Stimulated activated CD8-positive, alpha-beta memory T cell treated with anti-CD3 and anti-CD28 coated beads, Interleukin-15, amount 100 ng/mL, for 4 hours (primary cell): ENCODE measurements around the gene SMIM41.

Experiments
- DNase-seq, 2 donors: peaks; one replicate each; pipeline ENCODE4 v3.0.0-alpha.2; 2020; ENCODE audit warnings: low read depth in 2 of 2

The SMIM41 gene

DNA sequence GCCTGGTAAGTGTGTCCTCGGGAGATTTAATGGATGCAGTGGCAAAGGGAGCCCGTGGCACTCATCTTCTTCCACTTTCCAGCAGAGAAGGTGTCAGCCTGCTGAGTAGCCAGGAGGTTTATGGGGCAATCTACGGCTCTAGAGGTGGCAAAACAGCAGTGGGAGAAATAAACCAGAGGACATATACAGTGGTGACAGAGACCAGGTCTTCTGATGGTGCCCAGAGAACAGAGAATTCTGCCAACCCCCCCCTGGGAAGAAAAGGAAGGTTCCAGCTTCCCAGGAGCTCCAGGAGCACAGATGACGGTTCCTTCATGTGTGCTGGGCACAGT lies 43.0 kb downstream of the SMIM41 start:
- no peak for DNase-seq

DNA sequence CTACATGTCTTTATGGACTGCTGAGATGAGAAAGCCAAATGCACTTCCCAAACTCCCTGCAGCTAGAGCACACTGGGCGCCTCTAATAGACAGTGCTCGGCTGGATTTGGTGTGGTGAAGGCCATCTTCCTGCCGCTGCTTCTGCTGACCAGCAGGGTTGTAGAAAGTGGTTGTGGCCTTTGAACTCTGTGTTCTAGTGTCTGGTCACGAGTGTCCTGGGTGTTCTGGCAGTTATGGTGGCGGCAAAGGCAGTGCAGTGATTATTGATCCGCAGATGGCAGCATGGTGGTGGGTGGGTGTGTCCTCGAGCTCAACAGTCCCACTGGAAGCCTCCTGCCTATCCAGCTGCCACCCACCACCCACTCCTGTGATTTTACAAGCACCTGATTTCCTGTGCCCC lies 43.4 kb downstream of the SMIM41 start:
- no peak for DNase-seq

DNA sequence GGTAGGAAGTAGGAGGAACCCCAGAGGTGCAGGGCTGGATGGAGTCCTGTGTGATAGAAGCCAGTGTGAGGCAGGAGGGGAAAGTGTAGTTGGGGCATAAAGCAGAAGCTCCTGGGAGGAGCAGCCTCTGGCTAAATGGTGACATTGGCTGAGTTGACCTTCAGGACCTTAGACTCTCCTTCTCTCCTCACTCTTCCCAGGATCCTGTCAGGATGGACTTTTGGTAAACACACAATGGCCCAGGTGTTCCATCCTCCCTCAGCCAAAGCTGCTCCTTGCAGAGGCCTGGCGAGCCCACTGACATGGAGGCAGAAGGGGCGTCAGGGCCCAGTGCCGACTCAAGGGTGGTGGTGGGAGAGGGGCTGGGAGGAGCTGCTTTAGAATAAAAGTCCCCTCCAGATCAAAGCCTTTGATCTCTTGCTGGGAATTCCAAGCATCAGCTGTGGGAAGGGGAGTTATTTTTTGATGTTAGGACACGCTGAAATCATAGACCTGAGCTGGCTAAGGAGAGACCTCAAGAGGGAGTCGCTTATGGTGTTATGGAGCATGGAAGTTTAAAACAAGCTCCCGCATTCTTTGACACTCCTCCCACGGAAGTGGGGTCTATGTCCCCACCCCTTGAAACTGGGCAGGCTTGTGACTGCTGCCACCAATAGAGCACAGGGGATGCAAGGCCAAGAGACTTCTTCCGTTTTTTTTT lies 44.1 kb downstream of the SMIM41 start:
- DNase-seq = no peak

DNA sequence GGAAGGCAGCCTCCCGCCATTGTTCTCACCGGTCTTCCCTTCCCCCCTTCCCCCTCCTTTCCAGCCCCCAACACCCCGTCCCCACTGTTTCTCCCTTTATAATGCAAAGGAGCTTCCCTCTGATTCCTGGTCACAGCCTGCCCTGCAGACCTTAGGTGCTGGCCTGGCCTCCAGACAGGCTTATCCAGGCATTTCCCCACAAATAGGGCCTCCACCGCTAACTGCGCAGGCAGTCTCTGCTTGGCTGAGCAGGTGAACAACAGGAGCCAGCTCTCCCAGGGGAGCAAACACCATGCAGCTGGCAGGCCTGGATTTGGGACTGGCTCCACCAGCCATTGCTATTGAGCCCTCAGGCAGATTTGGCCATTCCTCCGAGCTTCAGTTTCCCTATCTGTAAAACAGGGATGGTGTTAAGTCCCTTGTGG lies 46.0 kb downstream of the SMIM41 start:
- no peak for DNase-seq

DNA sequence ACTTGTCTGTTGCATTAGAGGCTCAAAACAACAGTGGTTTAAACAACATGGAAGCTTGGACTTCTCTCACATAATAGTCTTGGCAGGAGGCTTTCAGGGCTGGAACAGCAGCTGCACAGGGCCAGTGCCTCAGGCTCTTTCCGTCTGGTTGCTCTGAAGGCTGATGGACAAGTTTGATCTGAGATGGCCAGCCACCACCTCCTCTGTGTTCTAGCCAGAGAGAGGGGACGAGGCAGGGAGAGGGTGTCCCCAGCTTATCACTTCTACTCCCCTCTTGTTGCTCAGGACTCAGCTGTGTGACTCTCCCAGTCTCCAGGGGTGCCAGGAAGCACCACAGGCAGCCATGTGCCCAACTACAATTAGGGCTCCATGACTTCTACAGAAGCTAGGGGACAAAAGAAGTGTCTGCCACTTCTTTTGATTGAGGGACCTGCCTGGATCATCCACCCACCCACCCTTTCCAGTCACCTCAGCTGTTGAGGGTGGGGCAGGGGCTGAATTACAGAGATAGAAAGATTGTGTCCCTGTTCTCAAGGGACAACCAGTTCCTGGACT lies 46.6 kb downstream of the SMIM41 start:
- DNase-seq = no peak

DNA sequence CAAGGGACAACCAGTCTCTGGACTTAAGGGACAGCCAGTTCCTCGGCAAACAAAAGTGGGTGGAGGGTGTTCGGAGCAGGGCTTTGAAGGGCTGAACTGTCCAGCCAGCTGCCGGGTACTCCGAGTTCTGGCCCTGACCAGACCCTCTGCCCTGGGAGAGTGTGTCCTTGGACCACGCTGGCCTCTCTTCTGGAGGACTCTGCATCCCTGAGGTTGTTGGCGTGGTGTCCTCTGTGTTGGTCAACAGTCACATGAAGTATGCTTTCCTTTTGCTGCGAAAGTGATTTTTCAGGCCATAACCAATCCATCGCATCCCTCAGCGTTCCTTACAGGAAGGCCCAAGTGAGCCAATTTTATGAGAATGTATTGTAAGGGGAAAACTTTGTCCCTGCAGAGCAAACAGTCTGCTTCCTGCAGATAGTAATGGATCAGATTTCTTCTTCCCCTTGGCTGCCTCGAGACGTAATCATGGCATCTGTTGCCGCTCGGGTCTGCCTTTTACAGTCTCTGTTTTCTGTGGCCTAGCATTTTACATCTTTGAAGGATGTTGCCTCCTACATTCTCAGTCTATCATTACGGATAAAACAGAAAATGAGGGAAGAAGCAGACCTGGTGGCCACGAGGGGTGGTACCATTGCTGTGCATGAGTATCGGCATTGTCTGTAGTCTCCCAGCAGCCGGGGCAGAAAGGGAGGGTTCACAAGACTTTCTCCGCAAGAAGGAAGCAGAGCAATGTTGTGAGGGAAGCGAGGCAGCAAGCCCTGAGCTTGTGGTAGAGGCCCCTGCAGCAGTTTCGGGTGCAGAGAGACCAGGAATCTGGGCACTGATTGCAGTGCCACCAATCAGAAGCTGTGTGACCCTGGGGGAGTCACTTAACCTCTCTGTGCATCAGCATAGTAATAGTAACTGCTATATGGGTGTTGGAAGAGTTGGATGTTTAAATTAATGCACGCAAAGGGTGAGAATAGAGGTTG lies 47.4 kb downstream of the SMIM41 start:
- no peak for DNase-seq

DNA sequence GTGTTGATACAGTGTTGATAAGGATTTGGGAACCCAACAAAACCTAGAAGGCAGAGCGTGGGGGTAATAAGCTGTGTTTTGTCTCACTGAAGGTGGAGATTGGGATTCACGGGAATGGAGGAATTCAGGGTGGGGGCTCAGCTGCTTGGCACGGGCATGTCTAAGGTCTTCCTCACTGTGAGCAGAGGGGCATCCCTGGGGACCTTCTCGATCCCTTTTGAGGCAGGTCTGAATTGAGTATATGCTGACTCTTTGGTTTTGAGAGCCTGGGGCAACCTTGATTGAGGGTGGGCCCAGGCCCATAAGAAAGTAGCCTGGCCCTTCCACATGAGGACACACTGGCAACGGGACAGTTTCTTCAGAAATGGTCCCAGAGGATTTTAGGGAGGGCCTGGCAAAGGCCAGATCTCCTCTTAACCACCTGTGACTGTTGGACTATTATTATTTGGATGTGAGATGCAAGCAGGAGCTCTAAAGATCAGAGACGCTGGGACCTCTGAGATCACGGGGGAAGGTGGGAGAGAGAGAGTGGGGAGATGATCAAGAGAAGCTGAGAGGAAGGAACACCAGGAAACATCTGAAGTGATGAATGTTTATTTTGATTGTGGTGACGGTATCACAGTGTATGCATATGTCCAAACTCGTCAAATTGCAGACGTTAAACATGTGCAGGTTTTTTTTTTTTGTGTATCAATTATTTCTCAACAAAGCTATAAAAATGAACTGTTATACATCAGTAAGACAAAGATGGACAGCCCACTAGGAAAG lies 48.4 kb downstream of the SMIM41 start:
- no peak for DNase-seq

DNA sequence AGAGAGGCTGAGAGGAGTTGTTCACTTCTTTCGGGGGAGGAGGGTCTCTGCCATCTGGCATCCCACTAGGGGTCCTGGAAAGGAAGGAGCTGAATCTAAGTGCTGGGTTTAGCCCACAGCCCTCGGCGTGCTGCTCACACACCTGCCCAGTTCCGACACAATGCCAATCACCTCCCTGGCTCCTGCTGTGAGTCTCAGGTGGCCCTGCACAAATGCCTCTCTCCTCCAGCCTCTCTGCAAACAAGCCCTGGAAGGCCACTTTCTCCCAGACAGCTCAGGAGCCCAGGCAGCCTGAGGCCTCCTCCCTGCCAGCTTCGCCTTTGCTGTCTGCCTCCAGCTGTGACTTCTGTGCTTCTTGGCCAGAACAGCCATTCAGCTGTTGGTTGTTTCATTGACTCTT lies 51.2 kb downstream of the SMIM41 start:
- DNase-seq = no peak

DNA sequence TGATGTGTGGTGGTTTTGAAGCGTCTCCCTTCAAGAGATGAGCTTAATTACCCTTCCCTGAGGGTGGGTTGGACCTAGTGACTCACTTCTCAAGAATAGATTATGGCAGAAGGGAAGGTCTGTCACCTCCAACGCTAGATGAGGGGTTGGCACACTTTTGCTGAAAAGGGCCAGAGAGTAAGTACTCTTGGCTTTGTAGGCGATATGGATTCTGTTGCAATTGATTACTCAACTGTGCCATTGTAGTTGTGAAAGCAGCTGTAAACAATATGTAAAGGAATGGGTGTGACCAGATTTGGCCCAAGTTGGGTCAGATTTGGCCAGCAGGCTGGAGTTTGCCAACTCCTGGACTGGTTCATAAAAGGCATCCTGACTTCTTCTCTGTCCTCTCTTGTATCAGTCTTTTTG lies 53.3 kb downstream of the SMIM41 start:
- no peak for DNase-seq

DNA sequence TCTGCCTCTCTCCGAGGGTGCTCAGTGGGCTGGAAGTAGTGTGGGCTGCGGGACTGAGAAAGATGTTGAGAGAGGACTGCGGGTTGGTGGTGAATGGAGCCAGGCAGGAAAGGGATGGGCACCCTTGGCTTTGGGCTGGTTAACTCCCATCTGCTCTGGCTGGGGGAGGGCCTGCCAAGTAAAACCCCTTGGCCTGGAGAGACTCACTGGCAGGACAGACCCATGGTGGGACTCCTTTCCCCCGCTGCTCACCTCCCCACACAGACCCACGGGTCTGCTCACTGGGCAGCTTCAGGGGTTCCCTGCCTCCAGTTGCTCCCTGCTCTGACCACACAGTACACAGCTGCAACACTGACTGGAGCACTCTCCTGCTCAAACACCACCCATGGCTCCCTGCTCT lies 58.2 kb downstream of the SMIM41 start:
- DNase-seq = no peak

DNA sequence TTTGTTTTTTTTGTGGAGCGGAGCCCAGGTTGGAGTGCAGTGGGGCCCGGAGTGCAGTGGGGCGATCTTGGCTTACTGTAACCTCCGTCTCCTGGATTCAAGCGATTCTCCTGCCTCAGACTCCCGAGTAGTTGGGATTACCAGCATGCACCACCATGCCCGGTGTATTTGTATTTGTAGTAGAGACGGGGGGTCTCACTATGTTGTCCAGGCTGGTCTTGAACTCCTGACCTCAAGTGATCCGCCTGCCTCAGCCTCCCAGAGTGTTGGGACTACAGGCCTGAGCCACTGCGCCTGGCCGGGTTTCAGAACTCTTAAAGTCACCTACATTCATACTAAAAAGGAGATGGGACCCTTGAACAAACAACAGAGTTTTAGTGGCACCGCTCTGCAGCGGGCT lies 59.6 kb downstream of the SMIM41 start:
- DNase-seq = no peak

DNA sequence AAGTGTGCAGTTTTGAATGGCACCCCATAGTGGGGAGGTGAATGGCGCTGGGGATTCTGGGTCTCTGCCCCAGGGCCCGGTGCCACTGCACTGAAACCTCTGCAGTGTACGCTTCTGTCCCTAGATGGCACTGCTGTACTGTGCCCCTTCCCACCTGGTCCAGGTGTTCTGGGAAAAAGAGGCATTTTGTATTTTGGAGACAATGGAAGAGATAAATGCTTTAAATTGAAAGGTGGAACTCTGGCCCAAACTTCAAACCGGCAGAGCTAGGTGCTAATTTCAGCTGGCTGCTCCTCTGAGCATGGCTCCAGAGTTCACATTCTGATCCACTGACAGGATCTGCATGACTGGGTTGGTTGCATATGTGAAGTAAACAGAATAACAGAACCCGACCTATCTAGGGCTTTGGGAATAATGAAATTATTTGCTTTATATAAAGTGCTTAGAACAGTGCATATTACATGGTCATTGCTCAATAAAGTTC lies 60.1 kb downstream of the SMIM41 start:
- DNase-seq = no peak

DNA sequence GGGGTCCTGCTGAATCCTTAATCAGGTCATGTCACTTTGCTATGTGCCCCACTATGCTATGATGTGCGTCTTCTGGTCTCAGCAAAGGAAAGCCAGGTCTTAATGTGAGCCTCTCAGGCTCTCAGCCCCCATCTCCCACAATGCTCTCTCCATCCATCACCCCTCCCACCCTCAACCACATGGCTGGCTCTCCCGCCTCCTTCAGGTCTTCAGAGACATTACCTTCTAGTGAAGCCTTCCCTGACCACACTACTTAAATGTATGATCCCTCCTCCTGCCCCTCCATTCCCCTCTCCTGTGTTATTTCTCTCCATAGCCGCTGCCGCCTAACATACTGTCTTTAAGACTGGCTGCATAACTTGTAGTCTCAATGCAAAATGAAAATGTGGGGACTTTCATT lies 61.8 kb downstream of the SMIM41 start:
- no peak for DNase-seq

DNA sequence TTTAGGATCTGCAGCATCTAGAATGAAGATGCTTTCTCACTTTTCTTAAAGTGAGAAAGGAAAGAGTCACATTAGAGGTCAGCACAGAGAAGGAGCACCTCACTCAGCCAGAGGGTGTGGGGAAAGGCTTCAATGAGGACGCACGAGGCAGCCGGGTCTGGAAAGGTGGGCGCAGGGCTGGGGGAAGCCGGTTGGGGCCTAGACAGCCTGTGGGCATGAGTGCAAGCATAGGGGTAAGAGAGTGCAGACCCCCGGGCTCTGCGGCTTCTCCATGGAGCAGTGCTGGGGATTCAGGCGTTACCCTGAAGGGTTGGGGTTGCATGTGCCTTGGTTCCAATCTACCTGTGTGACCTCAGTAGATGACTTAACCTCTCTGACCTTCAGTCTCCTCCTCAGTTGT lies 62.4 kb downstream of the SMIM41 start:
- no peak for DNase-seq

DNA sequence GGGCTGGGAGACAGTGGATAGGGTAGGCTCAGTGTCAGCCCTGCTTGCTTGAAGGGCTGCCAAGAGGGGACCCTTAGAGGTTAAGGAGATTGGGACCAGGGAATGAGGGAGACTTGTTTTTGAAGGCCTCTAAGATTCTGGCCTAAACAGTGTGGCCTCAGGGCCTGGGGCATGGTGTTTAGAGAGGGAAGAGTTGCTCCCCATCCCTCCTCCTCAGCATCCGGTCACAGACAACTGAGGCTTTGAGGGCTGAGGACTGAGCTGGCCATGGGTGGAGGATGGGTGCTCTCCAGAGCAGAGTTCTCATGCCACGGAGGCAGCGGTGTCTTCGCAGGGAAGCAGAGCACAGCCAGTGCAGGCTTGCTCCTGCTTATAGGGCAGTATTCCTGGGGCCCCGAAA lies 62.9 kb downstream of the SMIM41 start:
- DNase-seq = no peak

DNA sequence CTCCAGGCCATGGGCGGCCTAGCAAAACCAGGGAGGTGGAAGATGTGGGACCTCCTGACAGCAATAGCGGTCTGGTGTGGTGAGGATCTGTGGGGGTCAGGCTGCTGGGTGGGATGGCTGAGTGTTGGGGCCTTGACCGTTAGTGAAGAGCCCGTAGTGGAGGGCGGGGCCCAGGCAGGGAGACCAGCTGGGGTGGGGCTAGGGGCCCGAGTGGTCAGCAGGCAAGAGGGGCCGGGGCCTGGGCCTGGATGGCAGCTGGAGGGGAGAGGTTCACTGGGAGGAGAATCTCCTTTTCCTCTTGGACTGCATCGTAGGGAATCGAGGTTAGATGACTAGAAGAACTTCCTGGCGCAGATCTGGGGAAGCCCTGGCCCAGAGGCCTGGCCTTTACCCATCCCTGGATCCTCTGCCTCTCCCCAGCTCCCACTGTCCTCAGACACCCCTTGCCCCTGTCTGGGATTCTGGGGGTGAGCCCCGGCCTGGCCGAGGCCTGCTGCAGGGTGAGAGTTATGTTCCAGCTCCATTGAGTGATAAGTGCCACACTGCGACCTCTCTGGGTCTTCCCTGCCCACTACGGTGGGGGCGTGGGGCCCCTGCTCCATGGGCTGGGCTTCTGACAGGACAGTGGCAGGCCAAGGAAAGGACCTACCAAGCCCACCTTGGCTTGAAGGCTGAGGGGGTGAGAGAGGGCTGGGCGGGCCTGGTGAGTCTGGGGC lies 65.2 kb downstream of the SMIM41 start:
- DNase-seq = no peak

DNA sequence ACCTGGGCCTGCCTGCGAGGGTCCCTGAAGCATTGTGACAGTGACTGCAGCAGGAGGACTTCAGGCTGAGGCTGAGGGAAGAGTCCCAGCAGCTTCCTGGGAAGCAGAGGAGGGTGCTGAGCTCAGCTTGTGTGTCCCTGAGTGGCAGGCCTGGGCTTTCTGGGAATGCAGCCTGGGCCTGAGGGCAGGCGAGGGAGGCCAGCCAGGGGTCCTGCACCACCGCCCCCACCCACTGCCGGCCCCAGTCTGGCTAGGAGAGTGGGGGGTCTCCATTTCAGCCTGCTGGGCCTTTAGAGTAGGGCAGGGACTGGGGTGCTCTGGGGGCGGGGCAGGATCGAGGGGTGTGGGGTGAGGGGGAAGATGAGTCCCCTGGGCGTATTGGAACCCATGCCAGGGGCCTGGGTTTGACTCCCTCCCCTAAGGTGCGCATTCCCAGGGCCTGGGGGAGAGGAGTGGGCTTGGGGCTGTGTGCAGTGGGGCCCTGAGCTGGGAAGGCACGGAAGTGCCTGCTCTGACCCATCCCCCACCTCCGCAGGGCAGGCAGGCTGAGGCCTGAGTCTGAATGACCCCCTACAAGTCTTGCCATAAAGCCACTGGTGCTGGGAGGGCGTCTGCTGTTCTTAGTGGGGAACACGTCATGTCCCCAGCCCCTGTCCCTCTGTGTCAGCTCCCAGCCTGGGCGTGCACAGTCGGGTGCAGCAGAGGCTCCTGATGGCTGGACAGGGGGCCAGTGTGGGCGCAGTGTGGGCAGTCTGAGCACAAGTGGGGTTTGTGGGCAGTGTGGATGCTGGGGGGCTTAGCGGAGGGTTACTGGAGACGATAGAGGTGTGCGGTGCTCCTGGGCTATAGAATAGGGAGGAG lies 66.0 kb downstream of the SMIM41 start:
- DNase-seq = no peak

DNA sequence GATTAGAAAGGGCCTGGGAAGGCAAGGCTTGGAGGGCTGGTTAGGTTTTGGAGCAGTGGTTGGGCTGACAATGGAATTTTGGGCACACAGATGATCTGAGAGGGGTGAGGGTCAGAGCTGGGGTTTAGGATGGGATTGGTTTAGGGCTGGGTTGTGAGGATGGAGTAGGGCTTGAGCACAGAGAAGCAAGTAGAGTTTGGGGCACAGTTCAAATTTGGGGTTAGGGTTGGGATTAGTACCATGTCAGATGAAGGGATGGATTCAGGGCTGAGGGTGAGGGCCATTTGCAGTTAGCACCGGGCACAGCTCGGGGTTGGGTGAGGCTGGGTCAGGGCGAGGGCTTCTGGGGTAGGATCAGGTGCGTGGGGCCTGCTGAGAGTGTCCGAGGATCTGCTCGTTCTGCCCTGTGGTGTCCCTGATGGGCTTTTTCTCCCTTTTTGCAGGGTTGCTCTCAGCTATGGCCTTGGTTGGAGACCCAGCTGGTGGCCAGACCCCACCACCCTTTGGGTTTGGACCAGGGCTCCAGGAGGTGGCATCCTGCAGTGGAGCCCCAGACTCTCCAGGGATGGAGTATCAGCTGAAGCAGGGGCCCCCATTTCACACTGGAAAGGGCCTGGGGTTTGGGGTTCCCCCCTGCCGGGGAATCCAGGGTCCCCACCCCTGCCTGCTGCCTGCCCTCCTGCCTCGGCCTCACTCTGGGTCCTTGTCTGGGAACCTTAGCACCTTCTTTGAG lies 66.8 kb downstream of the SMIM41 start:
- no peak for DNase-seq

DNA sequence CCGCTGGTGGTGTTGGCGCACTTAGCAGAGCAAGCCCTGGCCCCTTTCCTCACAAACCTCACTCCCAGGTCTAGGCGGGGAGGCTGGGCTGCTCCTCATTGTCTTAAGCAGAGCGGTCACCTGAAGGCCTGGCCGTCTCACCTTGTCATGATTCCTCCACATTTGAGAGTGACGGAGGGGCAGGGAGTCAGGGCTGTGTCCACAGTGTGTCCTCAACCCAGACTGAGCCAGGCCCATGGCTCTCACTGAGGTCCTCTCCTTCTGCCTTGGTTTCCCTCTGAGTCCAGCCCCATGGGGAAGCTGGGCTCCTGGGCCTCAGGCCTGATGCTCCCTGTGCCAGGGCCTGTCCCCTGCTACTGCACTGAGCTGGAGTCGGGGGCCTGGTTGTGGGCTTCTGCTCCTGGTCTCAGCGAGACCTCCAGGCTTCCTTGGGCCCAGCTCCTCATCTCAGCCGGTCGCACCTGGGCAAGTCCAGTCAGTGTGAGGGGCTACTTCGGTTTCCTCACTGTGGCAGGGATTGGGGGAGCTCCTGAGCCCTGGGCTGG lies 67.4 kb downstream of the SMIM41 start:
- no peak for DNase-seq
